Keratinocyte (primary cell): Measurements from ENCODE around the gene RAI1. TPM values are rescaled to one million over a fixed set of nuclear protein-coding genes. Genes with fewer than 3 reads are reported as not detected.

Experiments
- DNase-seq: peaks from one replicate; pipeline ENCODE4 v3.0.0-alpha.2; 2011; ENCODE audit warnings: low read depth, missing footprints, low spot score
- FAIRE-seq: peaks from 2 replicates; lab custom pipeline; 2011; peaks lifted over from hg19 to GRCh38; lab: Jason Lieb, UNC
- H2AFZ ChIP-seq: 2 replicates; pipeline ENCODE4 v1.6.0; 2012; ENCODE audit warnings: low read length, control low read depth, inconsistent platforms; ENCODE audit not compliant: control insufficient read depth
- H3K27ac ChIP-seq: 2 replicates; pipeline ENCODE4 v1.5.1; 2011; ENCODE audit warnings: low read length; ENCODE audit not compliant: control insufficient read depth, insufficient read depth
- H3K27me3 ChIP-seq: 3 replicates; pipeline ENCODE4 v1.6.0; 2011; ENCODE audit warnings: low read length; ENCODE audit not compliant: control insufficient read depth, insufficient read depth; ENCODE audit errors: extremely low read depth
- H3K36me3 ChIP-seq, 2 experiments: 2 replicates in 1 of 2; 3 replicates in 1 of 2; pipeline ENCODE4 v1.5.1; 2011; ENCODE audit warnings: low read length in 2 of 2, mild to moderate bottlenecking in 1 of 2; ENCODE audit not compliant: control insufficient read depth in 2 of 2, insufficient read depth in 2 of 2; ENCODE audit errors: extremely low read depth in 1 of 2
- H3K4me1 ChIP-seq: 3 replicates; pipeline ENCODE4 v1.5.1; 2011; ENCODE audit warnings: low read length; ENCODE audit not compliant: control insufficient read depth, insufficient read depth; ENCODE audit errors: extremely low read depth
- H3K4me2 ChIP-seq: 3 replicates; pipeline ENCODE4 v1.6.0; 2011; ENCODE audit warnings: low read depth, low read length; ENCODE audit not compliant: control insufficient read depth, insufficient read depth; ENCODE audit errors: extremely low read depth
- H3K4me3 ChIP-seq, 3 experiments: fragments of 200-600 bp in 1 of 3; sonication (generic) in 1 of 3; 2 replicates in 2 of 3; 3 replicates in 1 of 3; pipeline ENCODE4 v1.5.1; 2011 to 2016; ENCODE audit warnings: low read length in 3 of 3, mild to moderate bottlenecking in 3 of 3, control low read depth in 2 of 3, inconsistent platforms in 1 of 3, low read depth in 1 of 3, mixed read lengths in 1 of 3, mixed run types in 1 of 3, moderate library complexity in 1 of 3; ENCODE audit not compliant: control insufficient read depth in 2 of 3, insufficient read depth in 2 of 3; ENCODE audit errors: extremely low read depth in 1 of 3
- H3K79me2 ChIP-seq: 2 replicates; pipeline ENCODE4 v1.6.0; 2012; ENCODE audit warnings: low read length; ENCODE audit not compliant: control insufficient read depth, insufficient read depth
- H3K9ac ChIP-seq: 3 replicates; pipeline ENCODE4 v1.6.0; 2011; ENCODE audit warnings: low read length; ENCODE audit not compliant: control insufficient read depth, insufficient read depth; ENCODE audit errors: extremely low read depth
- H3K9me1 ChIP-seq: 3 replicates; pipeline ENCODE4 v1.6.0; 2011; ENCODE audit warnings: low read length; ENCODE audit not compliant: control insufficient read depth, insufficient read depth; ENCODE audit errors: extremely low read depth
- H3K9me3 ChIP-seq: 2 replicates; pipeline ENCODE4 v1.5.1; 2012; ENCODE audit warnings: low read depth, low read length; ENCODE audit not compliant: control insufficient read depth
- H4K20me1 ChIP-seq: 3 replicates; pipeline ENCODE4 v1.6.0; 2011; ENCODE audit warnings: low read length; ENCODE audit not compliant: control insufficient read depth, insufficient read depth; ENCODE audit errors: extremely low read depth
- EZH2 ChIP-seq: IDR thresholded peaks from one replicate; pipeline ENCODE4 v1.6.1; 2012; ENCODE audit warnings: inconsistent platforms, mild to moderate bottlenecking, low read length, moderate library complexity
- dilution Hi-C: fragments of 300-500 bp; cut with MboI; formaldehyde crosslinking; loops from one replicate; pipeline ENCODE4 v1.7.0; 2020; ENCODE audit warnings: low sequenced_read_pairs; ENCODE audit not compliant: extremely low pct_ligation_motif_present
- polyA plus RNA-seq, 5 experiments: library from polyadenylated mRNA; depleted of rRNA in 3 of 5; stranded (reverse) in 3 of 5; stranded (forward) in 1 of 5; unstranded in 1 of 5; fragments of >200 nt; gene quantifications; 1 replicate in 1 of 5; 2 replicates in 3 of 5; 3 replicates in 1 of 5; pipeline versions ENCODE4 v1.2.1 to v1.2.3, GENCODE V29; 2011 to 2012; ENCODE audit warnings: missing spikeins in 2 of 5, low read depth in 1 of 5, low replicate concordance in 1 of 5
- TF ChIP-seq, protein P1 (sequence below), 3 experiments: IDR thresholded peaks in 1 of 3; conservative IDR thresholded peaks in 1 of 3; optimal IDR thresholded peaks in 1 of 3; 2 replicates in 2 of 3; 3 replicates in 1 of 3; pipeline versions ENCODE3 to v1.5.1; 2011; ENCODE audit warnings: low read length in 3 of 3, mild to moderate bottlenecking in 3 of 3, moderate library complexity in 2 of 3, control low read depth in 1 of 3, inconsistent platforms in 1 of 3; ENCODE audit not compliant: insufficient read depth in 2 of 3; ENCODE audit errors: extremely low read depth in 1 of 3

Gene RAI1
- polyA plus RNA-seq, 1 donor (not counting 4 experiments of a cell fraction or from before 2014, with no cell fraction given): 2.6 TPM

GRCh38 chr17:17843096-17843495 lies 161.8 kb downstream of the RAI1 start:
- Histone ChIP-seq H3K36me3 (peaks cover 4 to 6% of the 10 kb centered on the region in 2 experiments), H3K27me3 (no peaks in the 10 kb centered on the region), H4K20me1 (no peaks in the 10 kb centered on the region), H3K9me1 (no peaks in the 10 kb centered on the region), H3K4me3 (no peak overlapping the region), H3K9ac (no peak overlapping the region), H3K4me1 (peaks cover 47% of the 10 kb centered on the region), H3K79me2 (no peaks in the 10 kb centered on the region), H3K9me3 (no peaks in the 10 kb centered on the region), H3K4me2 (peak overlapping the region; percentile 51), H3K27ac (no peak overlapping the region), H2AFZ (no peak overlapping the region)
- TF ChIP-seq, protein P1, sequence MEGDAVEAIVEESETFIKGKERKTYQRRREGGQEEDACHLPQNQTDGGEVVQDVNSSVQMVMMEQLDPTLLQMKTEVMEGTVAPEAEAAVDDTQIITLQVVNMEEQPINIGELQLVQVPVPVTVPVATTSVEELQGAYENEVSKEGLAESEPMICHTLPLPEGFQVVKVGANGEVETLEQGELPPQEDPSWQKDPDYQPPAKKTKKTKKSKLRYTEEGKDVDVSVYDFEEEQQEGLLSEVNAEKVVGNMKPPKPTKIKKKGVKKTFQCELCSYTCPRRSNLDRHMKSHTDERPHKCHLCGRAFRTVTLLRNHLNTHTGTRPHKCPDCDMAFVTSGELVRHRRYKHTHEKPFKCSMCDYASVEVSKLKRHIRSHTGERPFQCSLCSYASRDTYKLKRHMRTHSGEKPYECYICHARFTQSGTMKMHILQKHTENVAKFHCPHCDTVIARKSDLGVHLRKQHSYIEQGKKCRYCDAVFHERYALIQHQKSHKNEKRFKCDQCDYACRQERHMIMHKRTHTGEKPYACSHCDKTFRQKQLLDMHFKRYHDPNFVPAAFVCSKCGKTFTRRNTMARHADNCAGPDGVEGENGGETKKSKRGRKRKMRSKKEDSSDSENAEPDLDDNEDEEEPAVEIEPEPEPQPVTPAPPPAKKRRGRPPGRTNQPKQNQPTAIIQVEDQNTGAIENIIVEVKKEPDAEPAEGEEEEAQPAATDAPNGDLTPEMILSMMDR (optimal IDR thresholded peaks at IDR 0.05 in 1 of 3, IDR thresholded peaks at IDR 0.05 in 1 of 3, conservative IDR thresholded peaks at IDR 0.05 in 1 of 3; ENCODE audit: extremely low read depth in 1 of 3, insufficient read depth in 2 of 3, low read length in 3 of 3): no peak
- dilution Hi-C loops: no loop called here
- FAIRE-seq: no peak
- DNase-seq: no peak

- Histone ChIP-seq H3K79me2 (no peaks in the 10 kb centered on the region), H4K20me1 (no peaks in the 10 kb centered on the region), H3K9me3 (no peaks in the 10 kb centered on the region), H3K36me3 (peaks cover 4 to 6% of the 10 kb centered on the region in 2 experiments), H2AFZ (no peak overlapping the region), H3K9me1 (no peaks in the 10 kb centered on the region), H3K4me3 (no peak overlapping the region), H3K27ac (no peak overlapping the region), H3K4me2 (no peak overlapping the region), H3K27me3 (no peaks in the 10 kb centered on the region), H3K9ac (no peak overlapping the region), H3K4me1 (peaks cover 38% of the 10 kb centered on the region)
- no peak for FAIRE-seq
- no peak for TF ChIP-seq EZH2
- TF ChIP-seq, protein P1 (optimal IDR thresholded peaks at IDR 0.05 in 1 of 3, IDR thresholded peaks at IDR 0.05 in 1 of 3, conservative IDR thresholded peaks at IDR 0.05 in 1 of 3; ENCODE audit: extremely low read depth in 1 of 3, insufficient read depth in 2 of 3, low read length in 3 of 3): no peak
- DNase-seq: no peak
- dilution Hi-C loops: no loop called here
Observed at GRCh38 chr17:17844079-17844478, 162.8 kb downstream of the RAI1 start.
